ENCODE data around the gene EIF6.

- TF ChIP-seq EP300 (IDR thresholded peaks at IDR 0.05) (no peak), CTCF (IDR thresholded peaks at IDR 0.05) (no peak), POLR2AphosphoS5 (IDR thresholded peaks at IDR 0.05) (no peak)
Measured at GRCh38 chr20:35240811-35241293, 43.7 kb downstream of the EIF6 start.
